GM23338 (cell line): ENCODE results near the gene IL16.

ENCODE experiments used
- CTCF ChIP-seq, 2 experiments: fragments of 200-600 bp in 1 of 2; sonication (generic) in 1 of 2; conservative IDR thresholded peaks; 2 replicates each; pipeline versions ENCODE4 v1.5.1 to v1.6.1; 2016 to 2017; ENCODE audit warnings: antibody characterized with exemption in 2 of 2, low read depth in 2 of 2, mild to moderate bottlenecking in 2 of 2, moderate library complexity in 1 of 2
- EZH2phosphoT487 ChIP-seq: fragments of 200-600 bp; sonication (generic); IDR thresholded peaks from one replicate; pipeline ENCODE4 v1.8.1; 2018; ENCODE audit warnings: antibody characterized with exemption; ENCODE audit not compliant: unreplicated experiment

- TF ChIP-seq CTCF (conservative IDR thresholded peaks at IDR 0.05; ENCODE audit: low read depth in 2 of 2) (no peak), EZH2phosphoT487 (no peak)
Observed at GRCh38 chr15:81337713-81338157, 141.1 kb downstream of the IL16 start.
